Aorta (tissue), 5 donors: ENCODE results near the gene IWS1. TPM values are rescaled to one million over a fixed set of nuclear protein-coding genes. Genes with fewer than 3 reads are reported as not detected.

ENCODE experiments used
- ATAC-seq: fragments of 200-7000 bp; cut with Tn5 transposase; one replicate; pipeline ENCODE4 v1.9.1; 2022; ENCODE audit warnings: moderate library complexity; ENCODE audit not compliant: low FRiP score
- DNase-seq, 2 donors: peaks; one replicate each; pipeline ENCODE4 v3.0.0-alpha.2; 2020
- H3K27ac ChIP-seq, 2 donors: one replicate each; pipeline ENCODE4 v1.5.1; 2013; ENCODE audit warnings: low read length in 2 of 2, mild to moderate bottlenecking in 2 of 2, moderate library complexity in 2 of 2, control low read depth in 1 of 2, inconsistent platforms in 1 of 2, low read depth in 1 of 2
- H3K27me3 ChIP-seq, 2 donors: one replicate each; pipeline ENCODE4 v1.6.1; 2013; ENCODE audit warnings: control low read depth in 1 of 2, low read length in 1 of 2, mild to moderate bottlenecking in 1 of 2, moderate library complexity in 1 of 2; ENCODE audit not compliant: insufficient read depth in 2 of 2, control insufficient read depth in 1 of 2
- H3K36me3 ChIP-seq, 2 donors: one replicate each; pipeline ENCODE4 v1.6.1; 2013; ENCODE audit warnings: control low read depth in 1 of 2, low read length in 1 of 2, mild to moderate bottlenecking in 1 of 2; ENCODE audit not compliant: insufficient read depth in 2 of 2, control insufficient read depth in 1 of 2
- H3K4me1 ChIP-seq, 2 donors: one replicate each; pipeline ENCODE4 v1.6.1; 2013; ENCODE audit warnings: low read length in 2 of 2, control low read depth in 1 of 2, mild to moderate bottlenecking in 1 of 2, moderate library complexity in 1 of 2; ENCODE audit not compliant: insufficient read depth in 2 of 2, control insufficient read depth in 1 of 2
- H3K4me3 ChIP-seq, 2 donors: one replicate each; pipeline ENCODE4 v1.5.1; 2013; ENCODE audit warnings: low read length in 2 of 2, control low read depth in 1 of 2, mild to moderate bottlenecking in 1 of 2
- H3K9me3 ChIP-seq: one replicate; pipeline ENCODE4 v1.6.1; 2013; ENCODE audit warnings: mild to moderate bottlenecking, low read length; ENCODE audit not compliant: control insufficient read depth
- WGBS, 2 donors: extraction: QIAGEN DNeasy Blood & Tissue Kit; methylation state at CpG; one replicate each; pipeline ENCODE4 v1.1.7; 2013; 5-methylcytosine and 5-hydroxymethylcytosine counted together
- intact Hi-C, 2 donors: fragments of 100-400 bp; cut with DNase I; formaldehyde crosslinking; loops; one replicate each; pipeline versions ENCODE4 v1.14.2 to v1.15.0; 2022
- polyA plus RNA-seq, 2 donors: library from polyadenylated mRNA; stranded (reverse); fragments of 200-250 nt; gene quantifications; one replicate each; pipeline ENCODE4 v1.2.3, GENCODE V29; 2013
- total RNA-seq, 2 donors: library from RNA; stranded (reverse); fragmentation: NEBNext Ultra II Directional; extraction: Animal tissue kit (Norgen Biotek cat#: 25700); gene quantifications; one replicate each; pipeline ENCODE4 v1.2.1, GENCODE V29; 2021
- donor health status: healthy with polysubstance abuse.
- donor health status: Bipolar disorder and iron deficiency.
- donor health status: DM: no; HTN: no; CAD: no.
- donor health status: DM: no; HTN: no; CAD: no.
- donor health status: DM: yes; HTN: yes; CAD: no.

Gene IWS1
- total and polyA plus RNA-seq, 4 donors = 14.0 to 40.2 (median 32.4) TPM

DNA sequence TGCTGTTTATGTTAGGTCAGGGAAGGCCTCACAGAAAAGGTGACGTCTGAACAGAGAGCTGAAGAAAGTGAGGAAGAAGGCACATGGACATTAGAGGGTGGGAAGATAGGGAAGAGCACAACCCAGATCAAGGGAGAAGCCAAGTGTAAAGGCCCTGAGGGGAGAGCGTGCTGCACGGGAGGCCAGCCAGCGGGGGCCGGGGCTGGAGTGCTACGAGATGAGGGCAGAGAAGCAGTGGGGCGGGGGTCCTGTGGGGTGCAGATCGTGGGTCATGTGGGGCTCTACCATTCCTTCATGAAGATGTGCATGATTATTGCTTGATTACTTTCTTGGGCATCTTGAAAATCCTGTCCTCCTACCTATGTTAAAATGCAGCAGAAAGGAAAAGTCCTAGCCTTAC is 57.2 kb downstream of the IWS1 start:
- Histone ChIP-seq H3K4me3 (no peak overlapping the region), H3K27ac (no peak overlapping the region), H3K36me3 (peaks cover 0 to 4% of the 10 kb centered on the region in 2 donors), H3K27me3 (no peaks in the 10 kb centered on the region), H3K4me1 (no peaks in the 10 kb centered on the region), H3K9me3 (no peaks in the 10 kb centered on the region)
- 84 to 91% methylated on average over 8 of the region's 8 CpGs for WGBS, 2 donors
- intact Hi-C loops = no loop called here
- DNase-seq (no peak), ATAC-seq (no peak)

DNA sequence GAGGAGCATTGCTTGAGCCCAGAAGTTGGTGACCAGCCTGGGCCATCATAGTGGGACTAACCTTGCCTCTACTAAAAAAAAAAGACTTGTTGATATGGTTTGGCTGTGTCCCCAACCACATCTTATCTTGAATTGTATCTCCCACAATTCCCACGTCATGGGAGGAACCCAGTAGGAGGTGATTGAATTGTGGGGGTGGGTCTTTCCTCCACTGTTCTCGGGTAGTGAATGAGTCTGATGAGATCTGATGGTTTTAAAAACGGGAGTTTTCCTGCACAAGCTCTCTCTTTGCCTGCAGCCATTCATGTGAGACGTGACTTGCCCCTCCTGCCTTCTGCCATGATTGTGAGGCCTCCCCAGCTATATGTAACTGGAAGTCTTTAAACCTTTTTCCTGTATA is 61.0 kb downstream of the IWS1 start:
- Histone ChIP-seq H3K9me3 (no peaks in the 10 kb centered on the region), H3K27me3 (no peaks in the 10 kb centered on the region), H3K36me3 (peaks cover 0 to 4% of the 10 kb centered on the region in 2 donors), H3K4me1 (no peaks in the 10 kb centered on the region), H3K27ac (no peak overlapping the region), H3K4me3 (no peak overlapping the region)
- ATAC-seq (no peak), DNase-seq (no peak)
- intact Hi-C loops = no loop called here
- WGBS, 2 donors = 76 to 86% methylated on average over 4 of the region's 4 CpGs

- no peak overlapping the region for H3K4me3 ChIP-seq
- H3K27me3 ChIP-seq = no peaks in the 10 kb centered on the region
- DNase-seq = no peak
- H3K4me1 ChIP-seq = no peaks in the 10 kb centered on the region
- peaks cover 0 to 4% of the 10 kb centered on the region in 2 donors for H3K36me3 ChIP-seq
- 96% methylated on average over 7 of the region's 7 CpGs for WGBS, 2 donors
- no peak for ATAC-seq
- no peaks in the 10 kb centered on the region for H3K9me3 ChIP-seq
- no peak overlapping the region for H3K27ac ChIP-seq
- intact Hi-C loops = no loop called here
These were observed 61.6 kb downstream of the IWS1 start for GRCh38 chr2:127464470-127465257.

DNA sequence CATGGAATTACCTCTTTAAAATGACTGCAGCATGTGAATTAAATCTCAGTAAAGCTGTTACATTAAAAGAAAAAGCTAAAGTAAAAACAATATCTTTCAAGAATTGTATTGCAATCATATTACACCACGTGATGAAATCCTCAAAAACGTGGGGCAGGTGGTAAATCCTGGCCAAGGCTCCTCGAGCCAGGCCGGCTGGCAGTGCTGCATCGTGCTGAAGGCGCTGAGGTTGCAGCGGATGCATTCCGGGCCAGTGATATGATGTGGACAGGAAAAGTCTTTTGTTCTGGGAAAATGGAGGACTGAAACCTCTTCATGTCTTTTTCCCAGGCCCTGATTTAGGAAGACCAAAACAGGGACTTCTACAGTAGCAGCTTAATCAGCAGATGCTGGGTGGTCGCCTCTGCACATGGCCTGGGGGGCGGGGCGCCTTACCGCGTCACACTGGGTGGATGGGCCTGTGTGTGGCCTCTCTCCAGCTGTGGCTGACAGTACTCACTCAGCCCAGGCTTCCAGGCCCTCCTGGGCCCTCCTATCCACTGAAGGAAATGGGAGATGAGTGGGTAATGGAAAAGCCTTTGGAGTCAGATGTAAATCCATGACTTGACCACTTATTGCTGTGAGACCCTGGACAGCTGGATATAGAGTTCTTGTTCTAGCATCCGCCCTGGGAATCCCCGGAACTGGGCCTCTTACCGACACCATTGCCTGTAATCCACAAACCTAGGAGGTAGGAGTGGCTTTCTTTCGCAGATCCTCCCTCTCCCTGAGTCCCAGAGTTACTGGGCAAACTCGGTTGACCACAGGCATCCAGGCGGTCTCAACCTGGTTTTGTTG is 62.9 kb downstream of the IWS1 start:
- ATAC-seq (no peak), DNase-seq (no peak)
- 78 to 82% methylated on average over 19 of the region's 19 CpGs for WGBS, 2 donors
- H3K9me3 ChIP-seq = no peaks in the 10 kb centered on the region
- H3K27ac ChIP-seq = no peak overlapping the region
- H3K36me3 ChIP-seq = peaks cover 0 to 2% of the 10 kb centered on the region in 2 donors
- no peaks in the 10 kb centered on the region for H3K27me3 ChIP-seq
- H3K4me1 ChIP-seq = no peaks in the 10 kb centered on the region
- intact Hi-C loops = no loop called here
- no peak overlapping the region for H3K4me3 ChIP-seq

GRCh38 chr2:127462461-127462860 is 63.8 kb downstream of the IWS1 start:
- intact Hi-C loops = no loop called here
- DNase-seq (no peak), ATAC-seq (no peak)
- Histone ChIP-seq H3K36me3 (peaks cover 0 to 2% of the 10 kb centered on the region in 2 donors), H3K4me3 (no peak overlapping the region), H3K9me3 (no peaks in the 10 kb centered on the region), H3K27me3 (no peaks in the 10 kb centered on the region), H3K27ac (no peak overlapping the region), H3K4me1 (no peaks in the 10 kb centered on the region)
- WGBS, 2 donors = 72 to 78% methylated on average over 3 of the region's 3 CpGs

DNA sequence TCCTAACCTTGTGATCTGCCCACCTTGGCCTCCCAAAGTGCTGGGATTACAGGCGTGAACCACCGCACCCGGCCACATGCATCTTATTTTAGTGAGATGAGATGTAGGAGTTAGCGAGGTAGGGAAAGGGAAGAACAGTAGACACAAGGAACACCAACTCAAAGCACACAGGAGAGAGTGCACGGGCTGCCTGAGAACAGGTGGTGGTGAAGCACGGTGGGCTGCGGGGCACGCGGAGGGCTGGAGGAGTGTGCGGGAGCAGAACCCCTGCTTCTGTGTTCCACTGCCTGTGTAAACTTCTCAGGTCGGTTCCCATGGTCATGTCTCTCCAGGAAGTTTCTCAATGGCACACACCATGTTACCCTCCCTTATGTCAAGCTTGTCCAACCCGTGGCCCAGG is 69.3 kb downstream of the IWS1 start:
- H3K27ac ChIP-seq = no peak overlapping the region
- H3K4me3 ChIP-seq = no peak overlapping the region
- H3K27me3 ChIP-seq = no peaks in the 10 kb centered on the region
- H3K4me1 ChIP-seq = no peaks in the 10 kb centered on the region
- ATAC-seq = no peak
- intact Hi-C loops = no loop called here
- DNase-seq = no peak
- 97 to 98% methylated on average over 12 of the region's 12 CpGs for WGBS, 2 donors
- H3K36me3 ChIP-seq = no peaks in the 10 kb centered on the region
- H3K9me3 ChIP-seq = no peaks in the 10 kb centered on the region

DNA sequence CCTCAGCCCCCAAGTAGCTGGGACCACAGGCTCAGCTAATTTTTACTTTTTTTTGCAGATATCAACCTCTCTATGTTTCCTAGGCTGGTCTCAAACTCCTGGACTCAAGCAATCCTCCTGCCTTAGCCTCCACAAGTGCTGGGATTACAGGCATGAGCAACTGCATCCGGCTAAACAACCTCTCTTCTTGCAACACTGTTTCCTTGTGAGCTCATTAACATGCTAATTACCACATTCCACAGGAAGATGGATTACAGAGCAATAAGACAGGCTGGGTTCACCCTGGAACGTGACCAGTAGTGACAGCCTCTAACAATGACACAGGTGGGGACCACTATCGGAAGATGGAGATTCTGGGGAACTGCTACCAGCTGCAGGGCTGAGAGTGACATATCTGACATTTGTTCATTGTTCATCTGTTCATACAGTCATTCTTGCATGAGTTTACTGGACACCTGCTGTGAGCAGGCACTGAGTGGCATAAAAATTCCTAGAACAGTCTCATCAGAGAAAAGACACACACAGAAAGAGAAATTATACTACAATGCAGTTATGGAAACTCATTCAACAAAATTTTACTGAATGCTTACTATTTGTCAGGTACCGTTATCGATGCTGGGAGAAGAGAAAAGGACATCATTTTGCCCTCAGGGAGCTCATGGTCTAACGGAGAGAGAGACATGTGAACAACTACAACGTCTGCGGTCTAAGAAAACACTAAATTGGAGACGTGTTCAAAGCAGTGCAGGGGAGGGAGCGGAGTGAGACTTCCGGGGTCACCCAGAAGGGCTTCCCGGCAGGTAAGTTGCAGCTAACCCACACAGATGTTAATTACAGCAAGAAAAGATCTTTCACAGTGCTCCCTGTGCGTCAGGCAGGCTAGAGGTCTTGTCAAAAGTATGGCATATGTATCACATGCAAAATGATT is 70.5 kb downstream of the IWS1 start:
- H3K36me3 ChIP-seq = no peaks in the 10 kb centered on the region
- intact Hi-C loops = no loop called here
- no peak overlapping the region for H3K27ac ChIP-seq

More for the DNA sequence above, 70.5 kb downstream of the IWS1 start:
- no peaks in the 10 kb centered on the region for H3K4me1 ChIP-seq
- 87 to 89% methylated on average over 13 of the region's 13 CpGs for WGBS, 2 donors
- no peaks in the 10 kb centered on the region for H3K27me3 ChIP-seq
- DNase-seq = no peak
- H3K4me3 ChIP-seq = no peak overlapping the region
- H3K9me3 ChIP-seq = no peaks in the 10 kb centered on the region
- no peak for ATAC-seq
